AG04449 (cell line): ENCODE measurements around the gene SERPIND1.
"Not testable (repeated sequence)": the region's sequence is repeated elsewhere in the genome, so short reads cannot be mapped to it uniquely, and the experiment has no call there.

Experiments used
- CTCF ChIA-PET: fragments of 350-600 bp; formaldehyde crosslinking; extraction: SDS; loops from one replicate; lab custom pipeline; 2021; ENCODE audit warnings: antibody characterized with exemption; lab: Yijun Ruan, JAX
- POLR2A ChIA-PET: fragments of 400-600, 350-600 bp; formaldehyde crosslinking; extraction: SDS; loops from one replicate; lab custom pipeline; 2020; ENCODE audit warnings: antibody characterized with exemption, inconsistent platforms; lab: Yijun Ruan, JAX
- DNase-seq: peaks from one replicate; pipeline ENCODE4 v3.0.0-alpha.2; 2010; ENCODE audit warnings: low read depth, low spot score
- H3K4me3 ChIP-seq: 2 replicates; pipeline ENCODE4 v1.5.1; 2011; ENCODE audit warnings: low read depth, mild to moderate bottlenecking, control low read depth, low read length
- TF ChIP-seq, protein P1 (sequence below): IDR thresholded peaks from one replicate; pipeline ENCODE4 v1.5.1; 2011; ENCODE audit warnings: mild to moderate bottlenecking, moderate library complexity, low read length, control low read depth, inconsistent platforms; ENCODE audit not compliant: insufficient read depth; ENCODE audit errors: missing control alignments

Gene SERPIND1

GRCh38 chr22:20822240-20822639, 48.3 kb downstream of the SERPIND1 start:
- DNase-seq: no peak
- CTCF ChIA-PET: interaction anchor here (0.6 to 1.7 kb wide), 4 partner anchors 18 to 38 kb away, joined by 3 to 4 read pairs (median 4); no protein-coding TSS in a partner anchor
- POLR2A ChIA-PET: no interaction called here

DNA sequence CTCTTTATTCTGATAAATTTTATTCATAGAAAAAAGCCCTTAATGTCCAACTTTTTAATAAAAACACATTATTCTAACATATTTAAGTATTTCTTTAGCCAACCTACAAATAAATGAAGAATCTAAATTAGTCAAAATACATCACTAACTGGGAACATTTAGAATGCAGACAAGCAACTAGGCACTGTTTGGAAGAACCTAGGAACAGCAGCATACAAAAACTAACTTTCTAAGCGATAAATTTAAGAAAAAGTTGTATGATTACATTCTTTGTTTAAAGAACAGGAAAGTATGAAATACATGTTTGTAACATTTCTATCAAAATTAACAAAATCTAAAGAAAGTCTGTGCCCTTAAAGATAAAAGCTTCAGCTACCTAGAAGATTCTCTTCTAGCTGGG, 49.4 kb downstream of the SERPIND1 start:
- CTCF ChIA-PET: interaction anchor here (1.6 to 1.7 kb wide), 3 partner anchors 11 to 19 kb away, joined by 4 to 6 read pairs (median 4); no protein-coding TSS in a partner anchor
- no peak for DNase-seq
- H3K4me3 ChIP-seq: no peak overlapping the region
- POLR2A ChIA-PET: no interaction called here
- TF ChIP-seq, protein P1, sequence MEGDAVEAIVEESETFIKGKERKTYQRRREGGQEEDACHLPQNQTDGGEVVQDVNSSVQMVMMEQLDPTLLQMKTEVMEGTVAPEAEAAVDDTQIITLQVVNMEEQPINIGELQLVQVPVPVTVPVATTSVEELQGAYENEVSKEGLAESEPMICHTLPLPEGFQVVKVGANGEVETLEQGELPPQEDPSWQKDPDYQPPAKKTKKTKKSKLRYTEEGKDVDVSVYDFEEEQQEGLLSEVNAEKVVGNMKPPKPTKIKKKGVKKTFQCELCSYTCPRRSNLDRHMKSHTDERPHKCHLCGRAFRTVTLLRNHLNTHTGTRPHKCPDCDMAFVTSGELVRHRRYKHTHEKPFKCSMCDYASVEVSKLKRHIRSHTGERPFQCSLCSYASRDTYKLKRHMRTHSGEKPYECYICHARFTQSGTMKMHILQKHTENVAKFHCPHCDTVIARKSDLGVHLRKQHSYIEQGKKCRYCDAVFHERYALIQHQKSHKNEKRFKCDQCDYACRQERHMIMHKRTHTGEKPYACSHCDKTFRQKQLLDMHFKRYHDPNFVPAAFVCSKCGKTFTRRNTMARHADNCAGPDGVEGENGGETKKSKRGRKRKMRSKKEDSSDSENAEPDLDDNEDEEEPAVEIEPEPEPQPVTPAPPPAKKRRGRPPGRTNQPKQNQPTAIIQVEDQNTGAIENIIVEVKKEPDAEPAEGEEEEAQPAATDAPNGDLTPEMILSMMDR: no peak

More at GRCh38 chr22:20822240-20822639, 48.3 kb downstream of the SERPIND1 start:
- TF ChIP-seq, protein P1: no peak
- no peak overlapping the region for H3K4me3 ChIP-seq

DNA sequence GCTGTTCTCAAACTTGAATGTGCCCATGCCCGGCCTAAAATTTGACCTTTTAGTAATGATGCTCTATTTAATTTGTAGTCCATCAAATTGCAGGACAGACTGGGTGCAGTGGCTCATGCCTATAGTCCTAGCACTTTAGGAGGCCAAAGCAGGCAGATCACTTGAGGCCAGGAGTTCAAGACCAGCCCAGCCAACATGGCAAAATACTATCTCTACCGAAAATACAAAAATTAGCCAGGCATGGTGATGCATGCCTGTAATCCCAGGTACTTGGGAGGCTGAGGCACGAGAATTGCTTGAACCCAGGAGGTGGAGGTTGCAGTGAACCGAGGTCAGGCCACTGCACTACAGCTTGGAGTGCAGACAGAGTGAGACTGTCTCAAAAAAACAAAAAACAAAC, 51.3 kb downstream of the SERPIND1 start:
- DNase-seq, POLR2A ChIA-PET, H3K4me3 ChIP-seq: not testable (repeated sequence)
- CTCF ChIA-PET: interaction anchor here (1.7 kb wide), 1 partner anchor 9 kb away, joined by 6 read pairs; no protein-coding TSS in a partner anchor

DNA sequence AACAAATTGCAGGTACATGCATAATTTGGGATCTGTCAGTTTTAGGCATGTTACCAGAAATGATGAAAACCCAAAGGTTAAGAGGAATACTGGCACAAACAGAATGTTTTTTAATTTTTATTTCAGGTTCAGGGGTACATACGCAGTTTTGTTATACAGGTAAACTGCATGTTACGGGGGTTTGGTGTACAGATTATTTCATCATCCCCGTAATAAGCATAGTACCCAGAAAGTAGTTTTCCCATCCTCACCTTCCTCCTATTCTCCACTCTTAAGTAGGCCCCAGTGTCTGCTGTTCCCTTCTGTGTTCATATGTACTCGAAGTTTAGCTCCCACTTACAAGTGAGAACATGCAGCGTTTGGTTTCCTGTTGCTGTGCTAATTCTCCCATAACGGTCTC, 51.7 kb downstream of the SERPIND1 start:
- ChIA-PET CTCF (no interaction called here), POLR2A (no interaction called here)
- no peak for DNase-seq
- TF ChIP-seq, protein P1: no peak
- H3K4me3 ChIP-seq: no peak overlapping the region

- DNase-seq, H3K4me3 ChIP-seq, CTCF ChIA-PET, POLR2A ChIA-PET: not testable (repeated sequence)
Observed at GRCh38 chr22:20826373-20827152, 52.6 kb downstream of the SERPIND1 start.

- ChIA-PET POLR2A (no interaction called here), CTCF (no interaction called here)
- TF ChIP-seq, protein P1: no peak
- no peak overlapping the region for H3K4me3 ChIP-seq
- no peak for DNase-seq
Observed at GRCh38 chr22:20829491-20830134, 55.7 kb downstream of the SERPIND1 start.

DNA sequence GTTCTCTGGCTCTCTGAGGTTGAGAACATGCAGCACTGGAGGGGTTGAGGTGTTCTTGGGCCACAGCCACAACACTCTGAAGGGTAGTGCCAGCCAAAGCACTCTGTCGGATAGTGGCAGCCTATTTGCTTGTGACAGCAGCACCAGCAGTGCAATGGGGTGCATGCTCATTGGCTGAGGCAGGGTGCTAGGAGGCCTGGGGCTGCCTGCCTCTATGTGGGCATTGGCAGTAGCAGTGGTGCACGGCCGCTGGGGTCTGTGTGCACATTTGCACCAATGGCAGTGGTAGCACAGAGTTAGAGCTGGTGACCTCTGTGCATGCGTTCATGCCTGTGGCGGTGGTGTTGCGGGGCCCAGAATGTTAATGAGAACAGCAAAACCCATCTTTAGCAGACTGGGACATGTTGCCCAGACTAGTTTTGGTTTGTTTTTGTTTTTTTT, 59.3 kb downstream of the SERPIND1 start:
- POLR2A ChIA-PET: no interaction called here
- DNase-seq: no peak

More for the DNA sequence above, 59.3 kb downstream of the SERPIND1 start:
- TF ChIP-seq, protein P1: no peak
- CTCF ChIA-PET: no interaction called here
- H3K4me3 ChIP-seq: no peak overlapping the region
